C4-2B (cell line): Measurements from ENCODE around the gene DYRK1A.

ENCODE experiments used
- CTCF ChIP-seq: fragments of 450-650 bp; conservative IDR thresholded peaks from 2 replicates; pipeline ENCODE4 v1.5.1; 2017; ENCODE audit warnings: mild to moderate bottlenecking
- ZFX ChIP-seq: fragments of 450-650 bp; IDR thresholded peaks from 2 replicates; pipeline ENCODE4 v1.6.1; 2017

- no peak for TF ChIP-seq CTCF
- TF ChIP-seq ZFX: no peak
Measured at GRCh38 chr21:37566790-37567615, 200.4 kb downstream of the DYRK1A start.
